Activated CD8-positive, alpha-beta memory T cell treated with anti-CD3 and anti-CD28 coated beads, Interleukin-2, amount 50 U/mL, for 24 hours (primary cell): Measurements from ENCODE around the gene GNAT1.
"Not testable (repeated sequence)": the region's sequence is repeated elsewhere in the genome, so short reads cannot be mapped to it uniquely, and the experiment has no call there.

Source experiments
- DNase-seq: peaks from one replicate; pipeline ENCODE4 v3.0.0-alpha.2; 2020; ENCODE audit errors: extremely low read depth

Gene GNAT1

DNA sequence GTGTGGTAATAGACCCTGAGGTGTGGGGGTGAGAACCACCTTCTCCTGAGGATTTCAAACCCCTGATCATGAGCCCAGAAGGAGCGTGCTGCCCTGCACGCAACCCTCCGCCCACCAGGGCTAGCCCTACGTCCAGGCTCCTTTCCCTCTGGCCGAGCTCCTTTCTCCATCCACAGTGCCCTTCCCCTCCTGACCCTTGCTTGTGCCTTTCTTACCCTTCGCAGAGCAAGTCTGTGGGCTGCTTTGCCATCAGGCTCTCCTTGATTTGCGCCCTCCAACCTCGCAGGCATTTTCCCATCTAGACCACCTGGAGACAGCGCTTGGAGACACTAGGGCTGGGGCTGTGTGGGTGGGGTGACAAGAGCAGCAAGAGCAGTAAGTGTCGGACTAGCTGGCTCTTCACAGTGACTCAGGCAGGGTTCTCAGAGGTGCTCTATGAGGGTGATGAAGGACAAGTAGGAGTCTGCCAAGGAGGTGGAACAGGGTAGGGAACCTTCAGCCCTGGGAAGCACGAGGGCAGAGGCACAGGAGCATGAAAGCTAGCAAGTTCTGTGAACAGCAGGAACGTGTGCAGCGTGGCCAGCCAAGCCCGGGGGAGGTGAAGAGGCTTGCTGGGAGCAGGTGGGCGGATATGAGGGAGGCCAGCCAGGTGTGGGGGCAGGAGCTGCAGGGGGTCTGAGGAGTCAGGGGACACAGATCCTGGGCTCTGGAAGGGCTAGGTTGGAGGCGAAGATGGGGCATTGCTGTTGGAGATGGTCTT lies 11.1 kb downstream of the GNAT1 start:
- no peak for DNase-seq

DNA sequence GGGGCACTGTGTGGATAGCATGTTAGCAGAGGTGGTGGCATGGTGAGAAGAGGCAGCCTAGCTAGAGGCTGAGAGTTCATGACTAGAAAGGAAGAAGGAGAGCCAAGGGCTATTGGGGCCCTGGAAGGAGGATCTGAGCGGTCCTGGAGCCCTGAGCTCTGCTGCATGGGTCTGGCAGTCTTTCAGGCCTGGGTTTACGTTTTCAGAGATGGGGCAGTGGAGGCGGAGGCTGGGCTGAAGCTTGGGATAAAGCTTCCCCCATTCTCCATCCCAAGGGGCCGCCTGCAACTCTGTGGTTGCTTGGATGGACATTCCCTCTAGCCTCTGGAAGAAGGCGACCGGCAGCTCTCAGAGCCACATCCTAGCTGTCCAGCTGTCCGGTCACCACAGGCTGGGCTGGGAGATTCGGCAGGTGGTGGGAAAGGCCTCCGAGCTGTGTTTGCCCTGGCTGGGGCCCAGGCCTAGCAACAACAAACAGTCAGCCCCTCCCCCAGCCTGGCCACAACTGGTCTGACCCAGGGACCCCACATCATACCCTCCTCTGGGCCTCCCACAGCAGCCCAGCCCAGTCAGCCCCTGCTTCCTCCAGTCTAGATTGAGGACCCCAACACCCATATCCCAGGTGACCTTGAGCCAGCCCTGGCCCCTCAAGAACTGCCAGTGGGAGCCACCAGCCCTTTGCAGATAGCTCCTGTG lies 11.9 kb downstream of the GNAT1 start:
- DNase-seq, result no peak

GRCh38 chr3:50203809-50204803 lies 12.7 kb downstream of the GNAT1 start:
- DNase-seq, result no peak

- no peak for DNase-seq
Observed at GRCh38 chr3:50204804-50205412, 13.5 kb downstream of the GNAT1 start, which contains the start of gene SLC38A3. Gene SLC38A3 (plus strand): TSS chr3:50205271. CDS start chr3:50214200, 8,929 bp downstream.

DNA sequence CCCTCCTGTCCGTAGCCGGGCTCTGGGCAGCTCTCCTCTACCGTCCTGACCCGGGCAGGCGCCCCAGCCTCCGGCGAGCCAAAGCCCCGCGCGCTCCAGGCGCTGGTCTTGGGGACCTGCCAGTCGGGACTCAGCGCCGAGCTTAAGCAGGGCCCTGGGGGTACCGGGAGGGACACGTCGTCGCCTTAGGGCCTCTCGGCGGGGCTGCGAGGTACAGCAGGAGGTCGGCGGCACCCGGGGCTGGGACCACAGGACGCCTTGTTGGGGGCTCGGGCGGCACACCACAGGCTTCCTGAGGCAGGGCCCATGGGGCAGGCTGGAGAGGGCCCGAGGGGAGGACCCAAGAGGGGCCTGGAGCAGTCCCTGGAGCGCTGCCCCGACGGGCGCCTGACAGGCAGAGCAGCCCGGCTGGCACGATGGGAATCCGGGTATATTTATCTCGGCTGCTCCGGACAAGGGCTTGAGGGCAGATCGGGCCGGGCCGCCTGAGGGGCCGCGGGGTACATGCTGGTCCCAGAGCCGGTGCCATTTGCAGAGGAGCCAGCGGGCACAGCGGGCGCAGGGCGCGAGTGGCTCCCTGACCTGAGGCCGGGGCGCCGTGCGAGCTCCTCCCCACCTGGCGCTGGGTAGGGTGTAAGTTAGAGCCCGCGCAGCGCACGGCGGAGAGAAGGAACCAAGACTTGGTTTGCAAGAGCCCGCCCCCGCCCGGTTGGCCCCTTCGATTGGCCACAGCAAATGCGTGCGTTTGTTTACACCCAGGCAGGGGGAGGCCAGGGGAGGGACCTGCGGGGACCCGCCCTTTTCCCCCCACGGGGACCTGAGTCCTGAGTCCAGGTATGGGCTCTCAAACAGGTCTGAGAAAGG lies 14.2 kb downstream of the GNAT1 start:
- no peak for DNase-seq

GRCh38 chr3:50207359-50208042 lies 16.1 kb downstream of the GNAT1 start:
- DNase-seq, result no peak

GRCh38 chr3:50208677-50209344 lies 17.4 kb downstream of the GNAT1 start:
- DNase-seq, result no peak

GRCh38 chr3:50210176-50210509 lies 18.7 kb downstream of the GNAT1 start:
- no peak for DNase-seq

DNA sequence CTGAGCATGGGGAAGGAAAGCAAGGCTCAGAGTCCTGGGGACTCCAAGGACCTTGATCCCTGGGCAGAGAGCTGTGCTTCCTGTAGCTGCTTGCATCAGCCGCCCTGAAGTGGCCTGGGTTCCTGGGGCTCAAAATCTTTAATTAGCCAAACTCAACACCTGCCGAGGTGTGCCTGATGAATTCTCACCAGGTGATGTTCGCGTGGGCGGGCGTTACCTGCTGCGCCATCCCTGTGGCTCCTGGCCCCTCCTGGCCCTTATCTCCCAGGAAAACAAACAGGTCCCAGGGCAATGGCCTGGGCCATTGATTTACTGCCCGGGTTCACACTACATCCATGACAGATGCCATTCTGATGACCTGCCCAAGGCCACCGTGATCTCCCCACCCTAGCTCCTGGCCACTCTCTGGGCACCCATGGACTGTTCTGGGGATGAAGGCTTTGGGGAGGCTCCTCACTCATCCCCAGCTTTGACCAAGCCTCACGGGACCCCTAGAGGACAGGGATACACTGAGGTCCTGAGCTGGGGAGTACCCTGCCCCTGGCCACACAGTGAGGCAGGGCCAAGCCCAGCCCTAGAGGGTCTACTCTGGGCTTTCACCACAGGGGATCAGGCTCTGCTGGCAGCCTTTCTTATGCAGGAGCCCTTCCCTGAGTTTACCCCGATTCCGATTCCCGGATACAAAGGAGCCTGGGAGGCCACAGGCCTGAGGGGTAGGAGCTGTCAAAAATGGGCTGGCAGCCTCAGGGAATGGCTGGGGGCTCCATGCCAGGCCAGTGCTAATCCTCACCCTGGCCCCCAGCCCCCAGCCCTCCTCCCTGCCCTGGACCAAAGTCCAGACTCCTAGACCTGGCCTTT lies 19.3 kb downstream of the GNAT1 start:
- DNase-seq, result no peak

GRCh38 chr3:50211368-50211717 lies 19.9 kb downstream of the GNAT1 start:
- not testable (repeated sequence) for DNase-seq

- no peak for DNase-seq
Observed at GRCh38 chr3:50211930-50212329, 20.5 kb downstream of the GNAT1 start.

DNA sequence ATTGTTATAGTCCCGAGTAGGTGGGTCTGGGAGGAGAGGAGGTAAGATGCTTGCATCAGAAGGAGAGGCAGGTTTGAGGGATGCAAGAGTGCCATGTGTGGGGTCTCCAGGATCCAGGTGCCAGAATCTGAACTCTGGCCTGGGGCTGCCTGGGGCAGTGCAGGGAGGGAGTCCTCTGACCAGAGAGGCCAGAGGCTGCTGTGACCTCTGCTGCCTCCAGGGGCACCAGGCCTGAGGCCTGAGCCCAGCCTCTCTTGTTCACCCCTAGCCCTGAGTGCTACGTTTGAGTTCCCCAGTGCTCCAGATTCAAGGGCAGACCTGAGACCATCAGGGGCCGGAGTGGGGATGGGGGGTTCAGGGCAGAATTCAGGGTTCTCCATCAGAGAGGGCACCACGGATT lies 21.1 kb downstream of the GNAT1 start:
- no peak for DNase-seq

GRCh38 chr3:50212971-50213370 lies 21.6 kb downstream of the GNAT1 start:
- no peak for DNase-seq

DNA sequence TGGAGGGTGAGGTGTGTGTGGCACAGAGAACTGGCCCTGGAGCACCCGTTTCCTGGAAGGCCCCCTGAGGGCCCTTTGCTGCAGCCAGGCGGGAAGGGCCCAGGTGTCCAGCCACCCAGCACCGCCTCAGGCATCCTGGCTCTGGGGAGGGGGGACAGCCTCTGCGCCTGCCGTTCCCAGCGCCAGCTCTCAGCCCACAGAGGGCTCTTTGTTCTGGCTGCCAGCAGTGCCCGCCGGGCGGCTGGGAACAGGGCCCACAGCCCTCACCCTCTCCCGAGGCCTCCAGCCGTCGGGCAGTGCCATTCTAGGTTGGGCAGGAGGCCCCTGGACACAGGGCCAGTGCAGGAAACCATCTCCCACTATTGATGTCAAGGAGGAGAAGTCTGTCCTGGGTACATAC lies 22.0 kb downstream of the GNAT1 start:
- no peak for DNase-seq

DNA sequence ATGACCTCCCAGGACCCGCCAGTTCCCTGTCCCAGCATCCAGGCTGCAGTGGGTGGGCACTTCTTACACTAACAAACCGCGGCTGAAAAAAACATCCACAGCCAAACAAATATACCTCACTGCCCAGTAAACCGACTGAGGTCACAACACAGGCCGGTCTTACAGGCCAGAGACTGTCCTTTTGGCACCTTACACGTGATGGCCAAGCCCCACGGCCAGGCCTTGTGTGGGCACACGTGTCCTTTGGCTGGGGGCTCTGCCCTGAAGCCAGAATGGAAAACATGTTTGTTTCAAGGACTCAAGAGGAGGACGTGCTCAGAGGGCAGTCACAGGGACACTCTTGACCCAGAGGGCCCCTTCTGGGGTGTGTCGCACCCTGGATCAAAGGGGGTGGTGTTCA lies 23.4 kb downstream of the GNAT1 start:
- DNase-seq, result no peak

- no peak for DNase-seq
Observed at GRCh38 chr3:50215529-50215928, 24.1 kb downstream of the GNAT1 start.

DNA sequence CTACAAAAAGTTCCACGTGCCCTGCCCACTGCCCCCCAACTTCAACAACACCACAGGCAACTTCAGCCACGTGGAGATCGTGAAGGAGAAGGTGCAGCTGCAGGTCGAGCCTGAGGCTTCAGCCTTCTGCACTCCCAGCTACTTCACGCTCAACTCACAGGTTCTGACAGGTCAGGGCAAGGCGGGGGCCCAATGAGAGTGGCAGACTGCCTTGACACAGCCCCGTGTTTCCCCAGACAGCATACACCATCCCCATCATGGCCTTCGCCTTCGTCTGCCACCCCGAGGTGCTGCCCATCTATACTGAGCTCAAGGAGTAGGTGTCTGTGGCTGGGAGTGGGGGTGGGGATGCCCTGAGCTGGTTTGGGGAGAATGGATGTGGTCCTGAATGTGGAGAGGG lies 26.3 kb downstream of the GNAT1 start:
- no peak for DNase-seq

DNA sequence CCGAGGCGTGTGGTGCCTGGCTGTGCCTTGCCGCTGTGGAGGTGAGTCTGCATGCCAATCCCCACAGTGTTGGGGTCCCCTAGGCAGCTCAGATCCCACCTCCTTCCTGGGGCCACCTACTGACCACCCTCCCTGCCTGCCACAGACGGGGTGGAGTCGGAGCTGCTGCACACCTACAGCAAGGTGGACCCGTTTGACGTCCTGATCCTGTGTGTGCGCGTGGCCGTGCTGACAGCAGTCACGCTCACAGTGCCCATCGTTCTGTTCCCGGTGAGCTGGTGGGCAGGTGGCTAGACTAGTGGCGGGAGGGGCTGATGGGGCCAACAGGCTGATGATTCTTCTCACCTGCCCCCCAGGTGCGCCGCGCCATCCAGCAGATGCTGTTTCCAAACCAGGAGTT lies 27.0 kb downstream of the GNAT1 start:
- no peak for DNase-seq

DNA sequence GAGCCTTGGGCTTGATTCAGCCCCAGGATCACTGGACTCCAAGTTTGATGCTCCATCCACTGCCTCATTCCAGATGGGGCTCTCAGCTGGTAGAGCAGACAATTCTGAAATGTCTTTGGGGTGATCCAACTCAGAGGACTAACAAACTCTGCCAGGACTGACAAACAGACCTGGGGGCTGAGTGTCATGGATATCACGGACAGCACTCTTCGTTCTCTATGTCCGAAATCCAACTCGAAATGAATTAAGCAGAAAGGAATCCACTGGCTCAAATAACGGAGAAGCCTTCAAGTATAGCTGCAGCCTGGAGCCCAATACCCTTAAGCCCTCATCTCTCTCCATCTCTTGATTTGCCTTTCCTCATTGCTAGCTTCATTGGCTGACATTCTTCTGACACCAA lies 27.9 kb downstream of the GNAT1 start:
- DNase-seq, result no peak
